ENCODE measurements around the gene AUNIP.
"Not testable (repeated sequence)": the region's sequence is repeated elsewhere in the genome, so short reads cannot be mapped to it uniquely, and the experiment has no call there.

AUNIP gene

GRCh38 chr1:25843483-25843882 is 15.8 kb downstream of the AUNIP start:
- TF ChIP-seq CTCF (IDR thresholded peaks at IDR 0.05; ENCODE audit: low read length, missing control alignments), result no peak
- no peak overlapping the region for H3K4me3 ChIP-seq (replicated peaks; ENCODE audit: low read depth, low read length)
- no peak for DNase-seq (ENCODE audit: low read depth)

GRCh38 chr1:25839808-25840207 is 19.4 kb downstream of the AUNIP start:
- DNase-seq (ENCODE audit: low read depth); H3K4me3 ChIP-seq (replicated peaks; ENCODE audit: low read depth, low read length): not testable (repeated sequence)

GRCh38 chr1:25837262-25837875 is 21.9 kb downstream of the AUNIP start:
- no peak overlapping the region for H3K4me3 ChIP-seq (replicated peaks; ENCODE audit: low read depth, low read length)
- peak; percentile 48 for TF ChIP-seq CTCF (IDR thresholded peaks at IDR 0.05; ENCODE audit: low read length, missing control alignments)
- DNase-seq (ENCODE audit: low read depth), result peak; percentile 30

- no peak for TF ChIP-seq CTCF (IDR thresholded peaks at IDR 0.05; ENCODE audit: low read length, missing control alignments)
- no peak overlapping the region for H3K4me3 ChIP-seq (replicated peaks; ENCODE audit: low read depth, low read length)
- no peak for DNase-seq (ENCODE audit: low read depth)
Measured at GRCh38 chr1:25836695-25837094, 22.6 kb downstream of the AUNIP start.

- peak; percentile 23 for DNase-seq (ENCODE audit: low read depth)
- H3K4me3 ChIP-seq (replicated peaks; ENCODE audit: low read depth, low read length), result no peak overlapping the region
- TF ChIP-seq CTCF (IDR thresholded peaks at IDR 0.05; ENCODE audit: low read length, missing control alignments), result no peak
Measured at GRCh38 chr1:25834894-25835293, 24.4 kb downstream of the AUNIP start.

- no peak for DNase-seq (ENCODE audit: low read depth)
- no peak overlapping the region for H3K4me3 ChIP-seq (replicated peaks; ENCODE audit: low read depth, low read length)
- TF ChIP-seq CTCF (IDR thresholded peaks at IDR 0.05; ENCODE audit: low read length, missing control alignments), result no peak
Measured at GRCh38 chr1:25833158-25833557, 26.1 kb downstream of the AUNIP start.

- no peak overlapping the region for H3K4me3 ChIP-seq (replicated peaks; ENCODE audit: low read depth, low read length)
- DNase-seq (ENCODE audit: low read depth), result no peak
- no peak for TF ChIP-seq CTCF (IDR thresholded peaks at IDR 0.05; ENCODE audit: low read length, missing control alignments)
Measured at GRCh38 chr1:25832336-25833037, 26.8 kb downstream of the AUNIP start.

Measured in fibroblast of pulmonary artery (primary cell).